Caco-2 (cell line): ENCODE data around the gene ARFGAP1. TPM values are rescaled to one million over a fixed set of nuclear protein-coding genes. Genes with fewer than 3 reads are reported as not detected.

Experiments
- BruUV-seq: library from RNA; stranded (reverse); fragments of 400-500 nt; replicated peaks from 2 replicates; lab custom pipeline; 2021; lab: Mats Ljungman, UMichigan
- CTCF ChIA-PET: fragments of 300-600 bp; sonication (Branson Sonifier 250); formaldehyde crosslinking; loops from one replicate; lab custom pipeline; 2022; ENCODE audit warnings: antibody characterized with exemption; lab: Charles Lee
- POLR2A ChIA-PET: fragments of 300-600 bp; sonication (Branson Sonifier 250); formaldehyde crosslinking; loops from one replicate; lab custom pipeline; 2022; ENCODE audit warnings: antibody characterized with exemption; lab: Charles Lee
- DNase-seq, 2 experiments: peaks; one replicate each; pipeline versions ENCODE4 v3.0.0 to v3.0.0-alpha.2; 2020 to 2022
- H3K27me3 ChIP-seq: replicated peaks from 2 replicates; pipeline ENCODE4 v1.6.0; 2011; ENCODE audit warnings: low read length; ENCODE audit not compliant: control insufficient read depth, insufficient read depth
- H3K36me3 ChIP-seq: 2 replicates; pipeline ENCODE4 v1.5.1; 2011; ENCODE audit warnings: low read length; ENCODE audit not compliant: control insufficient read depth, insufficient read depth
- H3K4me1 ChIP-seq: fragments of 250-450 bp; sonication (Bioruptor Pico); 2 replicates; pipeline ENCODE4 v1.5.1; 2020; ENCODE audit warnings: mild to moderate bottlenecking
- H3K4me3 ChIP-seq: 2 replicates; pipeline ENCODE4 v1.5.1; 2011; ENCODE audit warnings: low read depth, mild to moderate bottlenecking, control low read depth, low read length
- H3K9me3 ChIP-seq: fragments of 250-450 bp; sonication (Bioruptor Pico); 2 replicates; pipeline ENCODE4 v1.5.1; 2020; ENCODE audit warnings: mild to moderate bottlenecking, moderate library complexity
- H3K27ac Mint-ChIP-seq: one replicate; pipeline ENCODE4 v1.8.0; 2022; ENCODE audit warnings: mixed read lengths; ENCODE audit not compliant: unreplicated experiment
- H3K27me3 Mint-ChIP-seq: one replicate; pipeline ENCODE4 v1.8.0; 2022; ENCODE audit warnings: mixed read lengths; ENCODE audit not compliant: insufficient read depth, unreplicated experiment
- H3K36me3 Mint-ChIP-seq: one replicate; pipeline ENCODE4 v1.8.0; 2022; ENCODE audit warnings: mild to moderate bottlenecking, mixed read lengths; ENCODE audit not compliant: insufficient read depth, unreplicated experiment
- H3K4me1 Mint-ChIP-seq: one replicate; pipeline ENCODE4 v1.8.0; 2022; ENCODE audit warnings: low read depth, mixed read lengths; ENCODE audit not compliant: unreplicated experiment
- H3K4me3 Mint-ChIP-seq: one replicate; pipeline ENCODE4 v1.8.0; 2022; ENCODE audit warnings: mild to moderate bottlenecking, moderate library complexity, mixed read lengths; ENCODE audit not compliant: unreplicated experiment
- H3K9me3 Mint-ChIP-seq: one replicate; pipeline ENCODE4 v1.8.0; 2022; ENCODE audit warnings: mixed read lengths; ENCODE audit not compliant: unreplicated experiment
- CTCF ChIP-seq, 2 experiments: fragments of 200-600 bp in 1 of 2; IDR thresholded peaks; 1 replicate in 1 of 2; 2 replicates in 1 of 2; pipeline versions ENCODE4 v1.5.1 to v1.8.0; 2011 to 2022; ENCODE audit warnings: antibody characterized with exemption in 1 of 2, control low read depth in 1 of 2, inconsistent platforms in 1 of 2, low read depth in 1 of 2, low read length in 1 of 2, mild to moderate bottlenecking in 1 of 2, moderate library complexity in 1 of 2; ENCODE audit not compliant: insufficient read depth in 1 of 2, severe bottlenecking in 1 of 2, unreplicated experiment in 1 of 2
- intact Hi-C: fragments of 100-400 bp; cut with micrococcal nuclease; formaldehyde crosslinking; loops from one replicate; pipeline ENCODE4 v1.10.0; 2022; ENCODE audit not compliant: unreplicated experiment
- total RNA-seq: library from RNA; stranded (reverse); gene quantifications from 2 replicates; pipeline ENCODE4 v1.2.3, GENCODE V29; 2022

The ARFGAP1 gene
- total RNA-seq, 1 experiment from 2014 or later = 275 TPM

- no peak overlapping the region for H3K27ac Mint-ChIP-seq
- no TSS peak for BruUV-seq
- peaks cover 24% of the 10 kb centered on the region for H3K4me1 Mint-ChIP-seq
- H3K4me3 Mint-ChIP-seq = no peak overlapping the region
- Histone ChIP-seq H3K4me3 (no peak overlapping the region), H3K4me1 (peaks cover 60% of the 10 kb centered on the region), H3K27me3 (no peaks in the 10 kb centered on the region), H3K9me3 (no peaks in the 10 kb centered on the region), H3K36me3 (no peaks in the 10 kb centered on the region)
- no peaks in the 10 kb centered on the region for H3K36me3 Mint-ChIP-seq
- DNase-seq = no peak
- ChIA-PET POLR2A (no interaction called here), CTCF (interaction anchor here (0.9 to 5.6 kb wide), 8 partner anchors 10 to 141 kb away, joined by 3 to 122 read pairs (median 4); no protein-coding TSS in a partner anchor)
- intact Hi-C loops = no loop called here
- no peaks in the 10 kb centered on the region for H3K27me3 Mint-ChIP-seq
- no peak for TF ChIP-seq CTCF (IDR thresholded peaks at IDR 0.05; ENCODE audit: insufficient read depth in 1 of 2, low read depth in 1 of 2, low read length in 1 of 2, severe bottlenecking in 1 of 2, unreplicated experiment in 1 of 2)
- H3K9me3 Mint-ChIP-seq = no peaks in the 10 kb centered on the region
Observed at GRCh38 chr20:63233924-63234323, 38.7 kb upstream of the ARFGAP1 start.

- peak overlapping the region; percentile 34 for H3K4me3 Mint-ChIP-seq
- intact Hi-C loops = no loop called here
- Histone ChIP-seq H3K4me3 (no peak overlapping the region), H3K36me3 (no peaks in the 10 kb centered on the region), H3K27me3 (no peaks in the 10 kb centered on the region), H3K9me3 (no peaks in the 10 kb centered on the region), H3K4me1 (peaks cover 53% of the 10 kb centered on the region)
- POLR2A ChIA-PET = interaction anchor here (1.3 kb wide), 1 partner anchor 38 kb away, joined by 3 read pairs; the partner anchor contains the start of gene ARFGAP1
- CTCF ChIA-PET = interaction anchor here (0.6 to 5.6 kb wide), 25 partner anchors 11 to 752 kb away, joined by 3 to 122 read pairs (median 4); partner anchors contain the start of gene ARFGAP1
- H3K27ac Mint-ChIP-seq = no peak overlapping the region
- peak; percentile 89 to 96 for TF ChIP-seq CTCF (IDR thresholded peaks at IDR 0.05; ENCODE audit: insufficient read depth in 1 of 2, low read depth in 1 of 2, low read length in 1 of 2, severe bottlenecking in 1 of 2, unreplicated experiment in 1 of 2)
- no peaks in the 10 kb centered on the region for H3K9me3 Mint-ChIP-seq
- peak; percentile 87 to 89 for DNase-seq
- H3K36me3 Mint-ChIP-seq = no peaks in the 10 kb centered on the region
- BruUV-seq = no TSS peak
- peaks cover 24% of the 10 kb centered on the region for H3K4me1 Mint-ChIP-seq
- no peaks in the 10 kb centered on the region for H3K27me3 Mint-ChIP-seq
Observed at GRCh38 chr20:63234693-63235398, 37.8 kb upstream of the ARFGAP1 start.

GRCh38 chr20:63235399-63235983 lies 37.1 kb upstream of the ARFGAP1 start, which contains the start of gene BIRC7:
Gene BIRC7, plus strand, starts transcription at chr20:63235905. Its CDS starts 192 bp downstream, at chr20:63236097.
- peak within 1 kb of the TSS; percentile 34 for H3K4me3 Mint-ChIP-seq
- CTCF ChIA-PET = interaction anchor here (0.5 to 5.6 kb wide), 11 partner anchors 10 to 753 kb away, joined by 3 to 122 read pairs (median 7); partner anchors contain the start of gene ARFGAP1

More at GRCh38 chr20:63235399-63235983, 37.1 kb upstream of the ARFGAP1 start, which contains the start of gene BIRC7:
- TF ChIP-seq CTCF (IDR thresholded peaks at IDR 0.05; ENCODE audit: insufficient read depth in 1 of 2, low read depth in 1 of 2, low read length in 1 of 2, severe bottlenecking in 1 of 2, unreplicated experiment in 1 of 2) = no peak
- peaks cover 53% of the 10 kb centered on the region for H3K4me1 ChIP-seq
- peaks cover 24% of the 10 kb centered on the region for H3K4me1 Mint-ChIP-seq
- no peaks in the 10 kb centered on the region for H3K9me3 ChIP-seq
- no TSS peak for BruUV-seq
- no peak within 1 kb of the TSS for H3K4me3 ChIP-seq
- no peaks in the 10 kb centered on the region for H3K36me3 ChIP-seq
- intact Hi-C loops = no loop called here
- H3K27ac Mint-ChIP-seq = no peak within 1 kb of the TSS
- POLR2A ChIA-PET = interaction anchor here (0.6 to 1.3 kb wide), 2 partner anchors 37 to 46 kb away, joined by 3 read pairs; partner anchors contain the start of gene ARFGAP1
- H3K27me3 Mint-ChIP-seq = no peaks in the 10 kb centered on the region
- peak in 1 of 2 experiments; percentile 79 for DNase-seq
- no peaks in the 10 kb centered on the region for H3K36me3 Mint-ChIP-seq
- H3K27me3 ChIP-seq = no peaks in the 10 kb centered on the region
- no peaks in the 10 kb centered on the region for H3K9me3 Mint-ChIP-seq
